ENCODE measurements around the gene PEX7.
"Not testable (repeated sequence)": the region's sequence is repeated elsewhere in the genome, so short reads cannot be mapped to it uniquely, and the experiment has no call there.

PEX7 gene

DNA sequence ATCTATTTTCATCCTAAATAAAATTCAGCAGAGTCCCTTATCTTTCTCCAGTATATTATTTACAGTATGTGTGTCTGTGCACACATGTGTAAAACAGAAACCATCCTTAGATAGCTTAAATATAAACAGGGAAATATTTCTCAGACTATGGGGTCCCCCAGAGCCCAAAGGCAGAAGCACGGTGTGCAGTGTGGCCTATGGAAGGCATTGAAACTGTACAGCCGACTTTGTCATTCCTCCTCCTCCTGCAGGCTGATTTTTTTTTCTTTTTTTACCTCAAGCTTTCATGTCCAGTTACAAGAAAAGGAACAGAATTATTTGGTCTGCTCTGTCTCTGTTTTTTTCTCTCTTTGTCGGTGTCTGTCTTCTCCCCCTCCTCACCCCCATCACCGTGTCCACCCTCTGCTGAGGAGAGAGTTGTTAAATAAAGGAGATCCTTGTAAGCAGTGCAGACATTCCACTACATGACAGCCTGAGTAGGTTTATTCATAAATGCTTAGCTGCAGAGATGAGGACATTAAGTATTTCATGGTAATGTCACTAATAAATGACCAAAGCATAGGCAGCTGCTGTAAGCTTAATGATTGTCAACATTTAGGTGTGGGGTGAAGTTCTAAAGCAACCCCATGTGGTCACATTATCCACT lies 67.9 kb downstream of the PEX7 start:
- in situ Hi-C loops (cut with MboI; ENCODE audit: low sequenced_read_pairs) = no loop called here

DNA sequence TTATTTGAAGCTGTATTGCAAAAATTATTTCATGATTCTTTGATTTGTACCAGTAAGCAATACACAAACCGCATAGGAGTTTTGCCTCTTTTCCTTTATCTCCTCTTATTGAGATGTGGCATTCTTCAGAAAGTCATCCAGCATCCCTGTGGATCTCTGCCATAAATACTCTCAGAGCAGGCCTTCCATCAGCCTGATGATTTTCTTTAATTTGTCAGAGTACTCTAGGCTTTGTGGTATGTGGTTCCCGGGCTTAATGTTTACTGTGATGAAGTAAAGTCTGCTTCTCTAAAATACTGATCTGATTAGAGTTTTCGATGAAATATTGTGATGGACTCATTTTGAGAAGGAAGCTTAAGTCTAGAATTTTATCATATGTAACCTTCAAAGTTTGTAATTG lies 68.6 kb downstream of the PEX7 start:
- in situ Hi-C loops (cut with MboI; ENCODE audit: low sequenced_read_pairs) = no loop called here

- in situ Hi-C loops (cut with MboI; ENCODE audit: low sequenced_read_pairs) = no loop called here
Observed at GRCh38 chr6:136893187-136893586, 70.8 kb downstream of the PEX7 start.

GRCh38 chr6:136895901-136896300 lies 73.5 kb downstream of the PEX7 start:
- in situ Hi-C loops (cut with MboI; ENCODE audit: low sequenced_read_pairs) = no loop called here

DNA sequence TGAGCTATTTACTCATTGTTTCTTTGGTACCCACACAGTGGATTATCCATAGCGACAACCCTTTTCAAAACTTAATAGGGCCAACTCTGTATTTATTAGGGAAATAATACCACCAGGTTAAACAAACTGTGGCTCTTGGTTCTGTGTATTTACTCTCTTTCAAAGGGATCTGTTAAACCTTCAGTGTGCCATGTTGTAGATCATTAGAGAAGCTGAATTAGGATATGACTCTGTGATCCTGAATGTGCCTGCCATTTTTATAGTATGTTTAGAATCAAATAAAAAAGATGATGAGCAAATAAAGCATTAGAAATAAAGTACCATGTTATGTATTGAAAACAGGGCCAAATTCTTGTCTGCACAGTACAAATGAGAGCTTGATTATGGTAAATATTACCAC lies 74.7 kb downstream of the PEX7 start:
- in situ Hi-C loops (cut with MboI; ENCODE audit: low sequenced_read_pairs) = no loop called here

GRCh38 chr6:136901212-136901784 lies 78.9 kb downstream of the PEX7 start:
- in situ Hi-C loops (cut with MboI; ENCODE audit: low sequenced_read_pairs) = no loop called here

DNA sequence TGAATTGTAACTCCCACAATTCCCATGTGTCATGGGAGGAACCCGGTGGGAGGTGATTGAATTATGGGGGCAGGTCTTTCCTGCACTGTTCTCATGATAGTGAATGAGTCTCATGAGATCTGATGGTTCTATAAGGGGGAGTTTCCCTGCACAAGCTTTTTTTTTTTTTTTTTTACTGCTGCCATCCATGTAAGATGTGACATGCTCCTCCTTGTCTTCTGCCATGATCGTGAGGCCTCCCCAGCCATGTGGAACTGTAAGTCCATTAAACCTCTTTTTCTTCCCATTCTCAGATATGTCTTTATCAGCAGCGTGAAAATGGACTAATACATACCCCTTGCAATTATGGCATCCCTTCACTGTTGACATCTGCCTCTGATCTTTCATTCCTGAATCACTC lies 82.1 kb downstream of the PEX7 start:
- in situ Hi-C loops (cut with MboI; ENCODE audit: low sequenced_read_pairs) = not testable (repeated sequence)

DNA sequence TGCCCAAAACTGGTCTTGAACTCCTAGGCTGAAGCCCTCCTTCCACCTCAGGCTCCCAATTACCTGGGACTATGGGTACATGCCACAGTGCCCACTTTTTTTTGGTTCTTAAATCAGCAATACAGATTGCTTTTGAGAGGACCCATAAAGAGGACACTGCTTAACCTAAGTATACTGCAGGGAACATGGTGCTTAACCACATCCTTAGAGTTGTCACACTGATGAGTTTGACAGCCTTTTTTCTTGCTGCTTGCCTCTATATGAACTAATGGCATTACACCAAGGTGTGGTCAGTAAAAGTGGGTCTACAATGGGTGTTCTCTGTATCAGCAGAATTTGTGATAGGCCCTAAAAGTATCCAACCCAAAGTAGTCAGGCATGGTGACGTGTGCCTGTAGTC lies 92.6 kb downstream of the PEX7 start:
- in situ Hi-C loops (cut with MboI; ENCODE audit: low sequenced_read_pairs) = no loop called here

DNA sequence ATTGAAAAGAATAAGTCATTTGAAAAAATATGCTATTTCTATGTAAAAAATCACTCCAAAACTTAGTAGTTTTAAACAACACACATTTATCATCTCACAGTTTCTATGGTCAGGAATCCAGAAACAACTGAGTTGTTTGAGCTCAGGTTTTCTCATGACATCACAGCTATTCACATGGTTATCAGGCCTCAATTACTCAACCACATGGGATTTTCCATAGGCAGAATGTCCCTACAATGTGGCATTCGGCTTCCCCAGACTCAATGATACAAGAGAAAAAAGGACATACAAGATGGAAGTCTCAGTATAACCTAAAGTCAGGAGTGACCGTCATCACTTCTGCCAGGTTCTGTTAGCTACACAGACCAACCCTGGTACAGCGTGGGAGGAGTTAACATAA lies 96.3 kb downstream of the PEX7 start:
- in situ Hi-C loops (cut with MboI; ENCODE audit: low sequenced_read_pairs) = no loop called here

DNA sequence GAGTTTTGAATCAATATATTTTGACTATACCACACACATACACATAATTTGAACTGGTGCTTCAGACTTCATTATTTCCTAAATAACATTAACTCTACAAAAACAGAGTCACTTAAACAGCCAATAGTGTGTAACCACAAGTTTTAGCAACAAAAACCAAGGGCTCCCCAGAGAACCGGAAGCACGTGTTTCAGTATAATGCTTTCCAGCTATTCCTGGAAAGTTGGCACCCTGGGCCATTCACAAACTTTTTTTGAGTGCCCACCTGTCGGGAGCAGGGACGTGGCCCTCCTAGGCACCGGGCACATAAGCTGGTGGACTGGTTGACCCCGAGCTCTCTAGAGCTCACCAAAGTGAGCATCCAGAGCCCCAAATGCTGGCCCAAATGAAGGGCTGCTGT lies 97.8 kb downstream of the PEX7 start:
- in situ Hi-C loops (cut with MboI; ENCODE audit: low sequenced_read_pairs) = no loop called here

GRCh38 chr6:136920671-136921380 lies 98.4 kb downstream of the PEX7 start:
- in situ Hi-C loops (cut with MboI; ENCODE audit: low sequenced_read_pairs) = no loop called here

GRCh38 chr6:136921381-136921935 lies 99.1 kb downstream of the PEX7 start:
- in situ Hi-C loops (cut with MboI; ENCODE audit: low sequenced_read_pairs) = no loop called here

DNA sequence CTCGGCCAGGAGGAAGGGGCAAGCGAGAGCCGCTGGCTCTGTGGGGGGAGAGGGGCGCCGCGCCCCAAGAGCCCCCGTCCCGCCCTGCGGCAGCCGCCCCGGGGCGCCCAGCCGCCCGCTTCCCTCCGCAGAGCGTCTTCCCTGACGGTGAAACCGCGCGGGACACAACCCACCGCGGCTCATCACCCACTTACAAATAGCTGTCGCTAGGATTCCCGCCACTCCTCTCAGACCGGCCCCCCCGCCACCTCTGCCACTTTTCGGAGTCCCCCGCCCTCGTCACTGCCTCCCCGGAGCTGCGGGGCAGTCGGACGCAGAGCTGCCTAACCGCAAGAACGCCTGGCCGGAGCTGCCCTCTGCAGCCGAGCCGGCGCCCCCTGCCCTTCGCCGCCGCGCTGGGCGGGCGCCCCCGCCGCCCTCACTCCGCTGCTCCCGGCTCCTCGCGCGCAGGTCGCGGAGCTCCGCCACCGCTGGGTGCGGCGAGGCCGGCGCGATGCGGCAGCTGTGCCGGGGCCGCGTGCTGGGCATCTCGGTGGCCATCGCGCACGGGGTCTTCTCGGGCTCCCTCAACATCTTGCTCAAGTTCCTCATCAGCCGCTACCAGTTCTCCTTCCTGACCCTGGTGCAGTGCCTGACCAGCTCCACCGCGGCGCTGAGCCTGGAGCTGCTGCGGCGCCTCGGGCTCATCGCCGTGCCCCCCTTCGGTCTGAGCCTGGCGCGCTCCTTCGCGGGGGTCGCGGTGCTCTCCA lies 99.7 kb downstream of the PEX7 start, which contains the start of gene SLC35D3:
TSS of gene SLC35D3 (plus strand) at position 366 of the 749 bp plus-strand sequence. CDS start at position 494, 128 bp downstream.
- in situ Hi-C loops (cut with MboI; ENCODE audit: low sequenced_read_pairs) = no loop called here

- in situ Hi-C loops (cut with MboI; ENCODE audit: low sequenced_read_pairs) = no loop called here
Observed at GRCh38 chr6:136922685-136923006, 100.3 kb downstream of the PEX7 start.

DNA sequence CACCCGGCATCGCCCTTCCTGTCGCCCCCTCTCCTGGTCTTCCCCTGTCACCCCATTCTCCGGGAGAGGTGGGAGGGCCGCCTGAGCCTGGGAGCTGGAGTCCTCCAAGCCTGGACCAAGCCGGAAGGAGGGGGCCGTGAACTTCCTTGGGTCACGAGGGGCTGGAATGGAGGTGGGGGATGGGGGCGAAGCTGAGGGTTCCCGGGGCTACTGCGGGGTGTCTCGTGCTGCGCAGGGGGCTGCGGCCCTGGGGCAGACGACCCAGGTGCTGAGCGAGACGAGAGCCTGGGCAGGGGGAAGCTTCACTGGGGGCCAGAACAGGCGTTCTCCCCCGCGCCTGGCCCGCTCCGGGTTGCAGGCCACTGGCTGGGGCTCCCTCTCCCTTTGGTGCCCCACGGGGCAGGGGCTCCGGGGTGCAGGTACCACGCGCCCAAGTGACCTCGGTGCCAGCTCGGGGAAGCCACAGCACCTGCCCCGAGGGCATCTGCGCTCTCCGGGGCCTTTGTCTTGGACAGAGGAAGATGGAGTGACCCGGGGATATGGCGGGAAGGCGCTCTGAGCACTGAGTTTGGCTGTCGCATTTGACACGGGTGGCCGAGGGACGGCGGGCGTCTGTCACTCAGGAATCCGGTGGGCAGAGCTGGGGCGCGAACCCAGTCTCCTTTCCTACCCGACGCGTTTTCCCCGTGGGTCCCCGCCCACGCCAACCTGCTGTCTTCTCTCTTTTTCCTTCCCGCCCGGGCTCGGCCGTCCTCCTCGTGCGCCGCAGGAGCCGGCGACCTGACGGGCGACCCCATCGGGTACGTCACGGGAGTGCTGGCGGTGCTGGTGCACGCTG lies 100.9 kb downstream of the PEX7 start:
- in situ Hi-C loops (cut with MboI; ENCODE audit: low sequenced_read_pairs) = no loop called here

DNA sequence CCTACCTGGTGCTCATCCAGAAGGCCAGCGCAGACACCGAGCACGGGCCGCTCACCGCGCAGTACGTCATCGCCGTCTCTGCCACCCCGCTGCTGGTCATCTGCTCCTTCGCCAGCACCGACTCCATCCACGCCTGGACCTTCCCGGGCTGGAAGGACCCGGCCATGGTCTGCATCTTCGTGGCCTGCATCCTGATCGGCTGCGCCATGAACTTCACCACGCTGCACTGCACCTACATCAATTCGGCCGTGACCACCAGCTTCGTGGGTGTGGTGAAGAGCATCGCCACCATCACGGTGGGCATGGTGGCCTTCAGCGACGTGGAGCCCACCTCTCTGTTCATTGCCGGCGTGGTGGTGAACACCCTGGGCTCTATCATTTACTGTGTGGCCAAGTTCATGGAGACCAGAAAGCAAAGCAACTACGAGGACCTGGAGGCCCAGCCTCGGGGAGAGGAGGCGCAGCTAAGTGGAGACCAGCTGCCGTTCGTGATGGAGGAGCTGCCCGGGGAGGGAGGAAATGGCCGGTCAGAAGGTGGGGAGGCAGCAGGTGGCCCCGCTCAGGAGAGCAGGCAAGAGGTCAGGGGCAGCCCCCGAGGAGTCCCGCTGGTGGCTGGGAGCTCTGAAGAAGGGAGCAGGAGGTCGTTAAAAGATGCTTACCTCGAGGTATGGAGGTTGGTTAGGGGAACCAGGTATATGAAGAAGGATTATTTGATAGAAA lies 101.7 kb downstream of the PEX7 start:
- in situ Hi-C loops (cut with MboI; ENCODE audit: low sequenced_read_pairs) = no loop called here

DNA sequence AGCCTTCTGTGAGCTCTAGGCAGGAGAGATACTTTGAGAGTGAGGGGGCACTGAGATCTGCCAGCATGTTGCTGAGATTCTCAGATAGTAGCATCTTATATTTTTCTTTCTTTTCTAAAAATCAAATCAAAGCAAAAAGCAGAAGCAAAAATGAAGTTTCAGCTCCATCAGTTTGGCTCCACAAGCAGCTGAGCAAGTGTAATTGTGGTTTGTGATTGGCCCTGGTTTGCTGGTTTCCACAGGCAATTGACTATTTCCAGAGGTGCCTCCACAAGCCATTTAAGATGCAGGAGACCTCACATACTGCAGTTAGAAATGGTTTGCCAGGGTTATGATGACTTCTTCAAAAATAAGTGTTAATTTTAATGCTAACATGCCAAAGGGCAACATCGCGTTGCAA lies 104.0 kb downstream of the PEX7 start:
- in situ Hi-C loops (cut with MboI; ENCODE audit: low sequenced_read_pairs) = no loop called here

DNA sequence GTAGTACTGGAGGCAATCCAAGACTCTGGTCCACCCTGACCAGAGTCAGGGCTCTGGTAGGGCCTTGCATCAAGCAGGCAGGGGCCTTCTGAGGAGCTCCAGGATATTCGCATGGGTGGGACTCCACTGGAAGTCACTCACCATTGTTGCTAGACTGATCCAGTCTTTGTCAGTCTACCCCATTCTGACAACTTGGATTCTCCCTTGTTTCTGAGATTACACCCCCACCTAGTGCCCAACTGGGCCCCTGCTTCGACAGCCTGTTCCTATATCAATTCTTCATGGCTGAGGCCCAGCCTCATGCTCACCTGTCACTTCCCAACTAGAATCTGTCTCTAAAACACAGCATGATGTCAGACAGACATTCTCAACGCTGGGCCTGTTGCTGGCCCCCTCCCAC lies 104.9 kb downstream of the PEX7 start:
- in situ Hi-C loops (cut with MboI; ENCODE audit: low sequenced_read_pairs) = no loop called here

DNA sequence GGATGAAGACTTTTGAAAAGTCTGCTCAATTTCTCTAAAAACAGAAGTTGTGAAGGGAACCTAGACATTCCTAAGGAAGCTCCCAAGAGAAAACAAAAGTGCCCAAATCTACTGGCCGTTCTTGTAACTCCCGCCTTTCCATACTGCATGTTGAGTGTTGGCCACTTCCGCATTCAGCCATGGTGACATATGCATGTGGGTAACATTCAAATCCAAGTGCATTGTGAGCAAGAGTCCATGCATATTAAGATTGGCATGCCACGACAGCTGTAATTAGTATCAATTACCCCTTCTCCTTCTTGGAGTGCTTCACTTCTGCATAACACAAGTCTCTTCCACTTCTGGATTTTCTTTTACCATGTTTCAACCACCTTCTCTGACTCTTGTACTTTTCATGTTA lies 108.1 kb downstream of the PEX7 start:
- in situ Hi-C loops (cut with MboI; ENCODE audit: low sequenced_read_pairs) = no loop called here

- in situ Hi-C loops (cut with MboI; ENCODE audit: low sequenced_read_pairs) = no loop called here
Observed at GRCh38 chr6:136932599-136932998, 110.2 kb downstream of the PEX7 start.

Data from HL-60/S4 treated with phorbol 12-myristate 13-acetate at 8.2 ng/mL for 4 days and 3 days (cell line).